NCI-H1092 (cell line): Measurements from ENCODE around the gene BCO1.

Experiments
- DNase-seq: peaks from one replicate; lab custom pipeline; 2025; lab: John Stamatoyannopoulos, UW

The BCO1 gene

DNA sequence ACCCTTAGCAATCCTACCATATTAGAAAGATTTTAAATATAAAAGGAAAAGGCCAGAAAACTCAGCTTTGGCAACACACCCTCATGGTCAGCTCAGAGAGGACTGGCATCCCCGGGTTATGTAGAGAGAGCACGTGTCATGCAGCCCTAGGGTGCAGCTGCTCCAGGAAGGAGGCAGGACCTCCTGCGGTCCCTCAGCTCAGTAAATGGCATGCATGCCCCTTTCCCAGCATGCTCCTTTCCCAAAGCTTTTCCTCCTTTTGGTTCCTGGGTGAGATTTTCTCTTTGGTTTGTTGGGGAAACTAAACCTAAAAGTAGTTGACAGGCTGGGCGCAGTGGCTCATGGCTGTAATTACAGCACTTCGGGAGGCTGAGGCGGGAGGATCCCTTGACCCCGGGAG, 80.2 kb downstream of the BCO1 start:
- DNase-seq = no peak

DNA sequence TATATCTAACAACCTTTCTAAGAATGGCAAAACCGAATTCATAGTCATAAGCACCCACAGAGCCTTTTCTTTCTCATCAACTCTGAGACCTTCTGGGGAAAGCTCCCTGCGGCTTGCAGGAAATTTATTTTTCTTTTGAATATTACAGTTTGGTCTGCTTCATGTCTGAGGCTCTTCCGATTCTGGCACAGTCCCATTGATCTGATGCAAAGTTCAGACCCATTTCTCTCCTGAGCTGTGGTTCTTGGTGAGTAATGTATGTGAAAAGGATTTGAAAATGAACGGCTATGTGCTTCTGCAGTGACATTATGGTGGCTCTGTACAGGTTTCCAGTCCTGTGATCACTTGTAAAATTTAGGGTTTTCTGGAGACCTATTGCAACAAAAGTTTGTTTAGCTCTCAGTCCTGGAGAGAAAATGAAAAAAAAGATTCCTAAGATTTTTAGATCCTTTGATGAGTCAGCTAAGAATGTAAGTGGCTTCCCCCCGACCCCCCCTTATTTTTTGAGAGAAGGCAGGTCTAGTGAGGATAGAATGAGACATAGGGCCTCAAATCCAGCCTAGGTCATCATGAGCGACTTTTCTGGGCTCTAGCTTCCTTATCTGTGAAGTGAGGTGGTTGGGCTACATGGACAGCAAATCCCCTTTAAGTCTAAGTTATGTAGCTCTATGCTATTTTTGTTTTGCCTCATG, 80.9 kb downstream of the BCO1 start:
- DNase-seq = no peak

DNA sequence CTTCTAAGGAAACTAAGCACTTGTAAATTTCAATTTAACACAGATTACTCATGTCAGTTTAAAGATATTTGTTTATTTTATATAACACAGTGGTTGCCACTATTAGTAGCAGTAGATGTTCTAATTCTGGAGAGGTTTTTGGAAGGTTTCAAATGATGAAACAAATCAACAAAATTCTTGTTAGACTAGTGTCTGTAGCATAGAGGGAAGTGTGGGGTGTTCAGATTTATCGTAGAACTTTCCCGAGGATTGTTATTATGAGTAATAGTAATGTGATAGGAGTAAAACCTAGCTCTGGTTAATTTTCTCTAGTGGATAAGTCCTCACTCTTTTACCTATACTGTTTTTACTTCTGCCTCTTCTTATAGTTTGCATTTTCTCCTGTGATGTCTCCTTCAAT, 82.5 kb downstream of the BCO1 start:
- DNase-seq = no peak

DNA sequence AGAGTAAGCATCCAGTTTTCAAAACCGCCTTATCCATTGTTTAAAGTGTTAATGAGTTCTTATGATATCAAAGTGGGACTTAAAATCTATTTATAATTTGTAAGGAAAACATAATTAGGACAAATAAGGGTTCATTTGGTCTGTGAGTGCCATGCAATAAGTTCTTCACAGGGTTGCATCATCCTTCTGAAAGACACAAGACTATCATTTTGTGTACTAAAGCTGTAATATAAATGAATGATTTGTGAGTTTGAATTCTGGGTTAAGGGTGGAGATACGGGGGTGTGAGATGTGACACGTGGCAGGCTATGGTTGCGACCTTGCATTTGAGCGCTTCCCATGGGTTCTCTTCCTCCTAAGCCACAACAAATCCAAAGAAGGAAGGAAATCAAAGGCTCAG, 83.0 kb downstream of the BCO1 start:
- no peak for DNase-seq

DNA sequence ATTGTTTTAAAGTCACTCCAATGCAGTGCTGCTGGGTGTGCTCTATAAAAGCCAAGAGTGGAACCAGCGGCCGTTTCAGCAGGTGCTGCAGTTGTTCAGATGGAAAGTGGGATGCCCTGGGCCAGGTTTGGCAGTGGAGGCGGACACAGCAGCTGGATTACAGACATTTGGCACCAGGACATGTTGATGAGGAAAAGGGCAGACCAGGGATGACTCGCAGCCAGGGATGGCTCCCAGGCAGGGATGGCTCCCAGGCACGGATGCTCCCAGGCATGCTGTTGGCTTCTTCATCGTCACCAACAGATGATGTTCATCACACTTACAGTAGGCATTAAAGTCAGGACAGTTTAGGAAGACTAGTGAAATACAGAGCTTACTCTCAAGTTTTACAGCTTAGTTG, 86.3 kb downstream of the BCO1 start:
- no peak for DNase-seq

DNA sequence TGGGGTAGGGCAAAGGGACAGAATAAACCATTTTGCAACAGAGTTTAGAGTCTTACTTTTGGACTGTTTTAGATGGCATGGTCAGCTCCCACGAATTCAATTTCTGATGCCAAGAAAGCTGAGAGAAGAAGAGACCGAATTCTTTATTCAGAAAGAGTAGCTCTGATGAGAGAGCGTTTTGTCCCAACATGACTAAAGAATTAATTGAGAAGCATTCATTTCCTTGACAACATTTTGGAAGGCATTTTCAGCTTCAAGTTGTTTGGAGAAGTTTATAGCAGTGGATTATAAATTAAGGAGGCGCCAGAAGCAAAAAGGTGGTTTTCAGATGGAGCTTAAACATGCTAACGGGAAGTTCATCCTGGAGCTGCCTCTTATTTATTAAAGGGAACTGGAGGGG, 88.5 kb downstream of the BCO1 start:
- DNase-seq = no peak

DNA sequence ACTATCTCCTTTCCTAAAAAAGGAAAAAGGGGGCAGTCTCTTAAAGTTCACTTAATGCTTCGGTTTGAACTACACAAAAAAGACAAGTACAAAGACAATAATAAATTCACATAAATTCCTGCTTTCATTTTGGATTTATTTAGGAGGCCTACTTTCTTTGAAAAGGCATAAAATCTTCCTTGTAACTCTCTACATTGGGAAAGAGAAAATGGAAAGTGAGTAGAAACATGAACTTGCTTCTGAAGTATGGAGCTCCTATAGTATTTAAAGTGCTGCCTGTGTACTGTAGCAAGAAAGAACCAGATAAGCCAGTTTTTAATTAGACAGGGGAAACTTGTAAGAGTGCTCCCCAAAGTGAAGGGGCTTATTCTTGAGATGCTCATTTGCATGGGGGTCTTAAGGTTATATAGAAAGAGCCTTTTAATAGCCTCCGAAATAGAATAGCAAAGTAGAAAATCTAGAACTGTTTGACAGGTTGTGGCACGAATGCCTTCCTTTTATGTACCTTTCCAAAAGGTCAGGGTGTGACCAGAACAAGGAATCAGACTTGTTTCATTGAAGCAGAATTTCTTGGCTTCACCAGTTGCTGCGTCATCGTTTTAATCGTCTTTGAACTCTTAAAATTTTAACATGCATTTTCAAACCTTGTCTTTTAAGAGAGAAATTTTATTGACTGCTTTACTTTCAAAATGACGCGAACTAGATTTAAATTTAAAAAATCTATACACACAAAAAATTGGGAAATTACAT, 89.1 kb downstream of the BCO1 start:
- no peak for DNase-seq

DNA sequence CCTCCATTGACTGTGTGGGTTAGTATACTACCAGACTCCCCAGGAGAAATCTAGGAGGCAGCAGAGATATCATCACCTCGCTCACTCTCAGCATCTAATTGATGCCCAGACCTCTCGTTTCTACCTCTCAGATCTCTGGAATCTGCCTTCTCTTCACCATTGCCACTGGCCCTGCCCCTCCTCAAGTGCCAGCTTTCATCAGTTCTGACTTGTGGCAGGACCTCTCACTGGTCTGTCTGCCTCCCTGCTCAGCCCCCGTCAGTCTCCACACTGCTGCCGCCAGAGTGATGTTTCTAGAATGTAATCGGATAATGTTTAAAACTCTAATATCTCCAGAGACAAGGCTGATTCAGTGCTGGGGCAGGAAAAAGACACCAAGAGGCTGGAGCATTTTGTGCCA, 91.5 kb downstream of the BCO1 start:
- DNase-seq = no peak

DNA sequence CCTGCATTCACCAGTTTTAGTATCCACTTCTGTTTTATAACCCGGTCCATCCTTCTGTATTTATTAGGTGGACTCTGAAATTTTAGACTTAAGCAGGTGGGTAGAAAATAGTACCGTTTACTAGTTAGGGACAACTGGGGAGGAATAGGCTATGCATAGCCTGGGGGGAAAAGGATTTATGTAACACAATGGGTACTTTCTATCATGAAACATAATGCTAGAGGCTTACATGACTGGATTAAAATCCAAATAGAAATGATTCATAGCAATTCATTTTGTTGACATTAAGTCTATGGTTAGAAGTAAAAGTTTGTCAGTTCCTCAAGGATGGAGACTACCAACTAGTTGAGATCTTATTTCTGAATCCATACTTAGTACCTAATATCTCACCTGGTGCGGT, 94.9 kb downstream of the BCO1 start:
- DNase-seq = no peak

DNA sequence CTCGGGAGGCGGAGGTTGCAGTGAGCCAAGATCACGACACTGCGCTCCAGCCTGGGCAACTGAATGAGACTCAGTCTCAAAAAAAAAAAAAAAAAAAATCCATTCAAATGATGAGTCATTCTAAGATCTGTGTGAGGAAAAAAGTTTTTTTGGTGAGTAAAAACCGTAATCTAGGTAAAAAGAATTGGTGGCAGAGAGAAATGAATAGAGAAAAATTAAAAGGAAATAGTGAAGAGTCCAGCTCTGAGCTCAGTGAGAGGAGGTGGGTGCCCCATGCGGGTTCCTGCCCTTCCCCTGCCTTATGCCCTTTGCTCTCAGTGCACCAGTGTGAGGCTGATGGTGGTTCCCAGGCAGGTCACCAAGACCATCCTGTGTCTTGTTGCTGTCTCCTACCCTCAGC, 97.2 kb downstream of the BCO1 start:
- DNase-seq = no peak

DNA sequence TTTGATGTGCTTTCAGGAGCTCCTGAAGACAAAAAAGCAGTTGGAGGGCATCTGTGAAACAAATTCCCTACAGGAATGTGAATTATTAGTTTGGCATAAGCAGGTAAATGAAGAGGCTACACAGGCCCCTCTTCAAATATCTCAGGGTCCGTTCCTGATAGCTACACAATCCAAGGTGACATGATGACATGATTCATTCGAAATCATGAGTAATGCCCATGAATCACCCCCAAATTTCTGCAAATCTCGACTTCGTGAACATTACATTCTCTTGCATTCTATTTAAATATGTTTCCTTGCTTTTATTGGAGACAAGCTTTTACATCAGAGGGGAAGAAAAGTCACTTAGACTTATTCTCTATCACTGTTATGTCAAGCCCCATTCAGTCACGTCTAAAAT, 98.6 kb downstream of the BCO1 start:
- DNase-seq = no peak
